Stimulated activated CD4-positive, alpha-beta T cell treated with anti-CD3 and anti-CD28 coated beads, Interleukin-15, amount 100 ng/mL, for 24 hours (primary cell): ENCODE results near the gene ST6GALNAC6.

ENCODE experiments used
- DNase-seq: peaks from one replicate; pipeline ENCODE4 v3.0.0-alpha.2; 2020

Gene ST6GALNAC6

GRCh38 chr9:127899128-127899943, at the start of gene ST6GALNAC6:
ST6GALNAC6 (minus strand) TSS chr9:127899603; CDS start chr9:127897981, 1,622 bp downstream.
- DNase-seq: peak; percentile 82

GRCh38 chr9:127947841-127948710, 48.7 kb upstream of the ST6GALNAC6 start:
- no peak for DNase-seq

GRCh38 chr9:127946728-127947127, 47.3 kb upstream of the ST6GALNAC6 start:
- no peak for DNase-seq

GRCh38 chr9:127945942-127946341, 46.5 kb upstream of the ST6GALNAC6 start:
- no peak for DNase-seq

- DNase-seq: no peak
Measured at GRCh38 chr9:127945338-127945737, 45.9 kb upstream of the ST6GALNAC6 start.

GRCh38 chr9:127944586-127945218, 45.3 kb upstream of the ST6GALNAC6 start:
- DNase-seq: no peak

GRCh38 chr9:127943731-127944144, 44.3 kb upstream of the ST6GALNAC6 start:
- DNase-seq: peak; percentile 91

GRCh38 chr9:127943011-127943662, 43.7 kb upstream of the ST6GALNAC6 start:
- no peak for DNase-seq

- DNase-seq: peak; percentile 64
Measured at GRCh38 chr9:127942216-127943010, 43.0 kb upstream of the ST6GALNAC6 start.

GRCh38 chr9:127941961-127942215, 42.5 kb upstream of the ST6GALNAC6 start:
- DNase-seq: no peak

- DNase-seq: no peak
Measured at GRCh38 chr9:127941062-127941960, 41.9 kb upstream of the ST6GALNAC6 start.

- DNase-seq: no peak
Measured at GRCh38 chr9:127940593-127940992, 41.2 kb upstream of the ST6GALNAC6 start.

GRCh38 chr9:127938298-127938690, 38.9 kb upstream of the ST6GALNAC6 start:
- no peak for DNase-seq

GRCh38 chr9:127937388-127938297, 38.2 kb upstream of the ST6GALNAC6 start, which contains the start of gene DPM2:
DPM2 (minus strand) TSS chr9:127937854; CDS start chr9:127937820, 34 bp downstream.
- peak; percentile 92 for DNase-seq

- no peak for DNase-seq
Measured at GRCh38 chr9:127937056-127937387, 37.6 kb upstream of the ST6GALNAC6 start.

- DNase-seq: no peak
Measured at GRCh38 chr9:127936347-127936852, 37.0 kb upstream of the ST6GALNAC6 start.

GRCh38 chr9:127935765-127936221, 36.4 kb upstream of the ST6GALNAC6 start:
- peak; percentile 55 for DNase-seq

GRCh38 chr9:127934986-127935385, 35.6 kb upstream of the ST6GALNAC6 start:
- DNase-seq: no peak

GRCh38 chr9:127934248-127934647, 34.8 kb upstream of the ST6GALNAC6 start:
- no peak for DNase-seq
